GM19324 (cell line): ENCODE measurements around the gene PCED1B.

Experiments
- ATAC-seq: cut with Tn5 transposase; IDR thresholded peaks from one replicate; pipeline ENCODE4 v1.9.1; 2021; ENCODE audit warnings: mild to moderate bottlenecking, moderate library complexity; ENCODE audit not compliant: unreplicated experiment, low FRiP score

Gene PCED1B

GRCh38 chr12:47224563-47225133 is 145.2 kb downstream of the PCED1B start:
- ATAC-seq, result no peak

GRCh38 chr12:47225356-47225755 is 145.9 kb downstream of the PCED1B start:
- ATAC-seq, result no peak

GRCh38 chr12:47226199-47226598 is 146.8 kb downstream of the PCED1B start:
- no peak for ATAC-seq

- ATAC-seq, result no peak
Observed at GRCh38 chr12:47228802-47229201, 149.4 kb downstream of the PCED1B start.

GRCh38 chr12:47231456-47231855 is 152.0 kb downstream of the PCED1B start:
- no peak for ATAC-seq

- ATAC-seq, result no peak
Observed at GRCh38 chr12:47234576-47235141, 155.2 kb downstream of the PCED1B start.

- no peak for ATAC-seq
Observed at GRCh38 chr12:47235258-47236040, 156.0 kb downstream of the PCED1B start.

GRCh38 chr12:47236109-47236714 is 156.8 kb downstream of the PCED1B start:
- no peak for ATAC-seq

GRCh38 chr12:47237751-47238211 is 158.4 kb downstream of the PCED1B start:
- ATAC-seq, result no peak

- ATAC-seq, result no peak
Observed at GRCh38 chr12:47238669-47239114, 159.3 kb downstream of the PCED1B start.

- no peak for ATAC-seq
Observed at GRCh38 chr12:47242426-47242825, 163.0 kb downstream of the PCED1B start.

GRCh38 chr12:47244835-47245234 is 165.4 kb downstream of the PCED1B start:
- no peak for ATAC-seq

GRCh38 chr12:47245623-47246022 is 166.2 kb downstream of the PCED1B start:
- ATAC-seq, result no peak

- no peak for ATAC-seq
Observed at GRCh38 chr12:47247418-47247817, 168.0 kb downstream of the PCED1B start.

- ATAC-seq, result no peak
Observed at GRCh38 chr12:47249082-47249481, 169.7 kb downstream of the PCED1B start.

- no peak for ATAC-seq
Observed at GRCh38 chr12:47249719-47250357, 170.4 kb downstream of the PCED1B start.

- ATAC-seq, result no peak
Observed at GRCh38 chr12:47251919-47252318, 172.5 kb downstream of the PCED1B start.

GRCh38 chr12:47264951-47265350 is 185.5 kb downstream of the PCED1B start:
- ATAC-seq, result no peak

GRCh38 chr12:47265391-47265790 is 186.0 kb downstream of the PCED1B start:
- no peak for ATAC-seq

GRCh38 chr12:47267571-47267970 is 188.2 kb downstream of the PCED1B start:
- ATAC-seq, result no peak
